ENCODE data around the gene RBMS2. TPM values are rescaled to one million over a fixed set of nuclear protein-coding genes. Genes with fewer than 3 reads are reported as not detected.

The RBMS2 gene
- total and polyA plus RNA-seq, 9 of the 15 experiments (the other 6 are each of a cell fraction or from before 2014, with no cell fraction given) = 0.08 to 10.5 (median 0.31) TPM

DNA sequence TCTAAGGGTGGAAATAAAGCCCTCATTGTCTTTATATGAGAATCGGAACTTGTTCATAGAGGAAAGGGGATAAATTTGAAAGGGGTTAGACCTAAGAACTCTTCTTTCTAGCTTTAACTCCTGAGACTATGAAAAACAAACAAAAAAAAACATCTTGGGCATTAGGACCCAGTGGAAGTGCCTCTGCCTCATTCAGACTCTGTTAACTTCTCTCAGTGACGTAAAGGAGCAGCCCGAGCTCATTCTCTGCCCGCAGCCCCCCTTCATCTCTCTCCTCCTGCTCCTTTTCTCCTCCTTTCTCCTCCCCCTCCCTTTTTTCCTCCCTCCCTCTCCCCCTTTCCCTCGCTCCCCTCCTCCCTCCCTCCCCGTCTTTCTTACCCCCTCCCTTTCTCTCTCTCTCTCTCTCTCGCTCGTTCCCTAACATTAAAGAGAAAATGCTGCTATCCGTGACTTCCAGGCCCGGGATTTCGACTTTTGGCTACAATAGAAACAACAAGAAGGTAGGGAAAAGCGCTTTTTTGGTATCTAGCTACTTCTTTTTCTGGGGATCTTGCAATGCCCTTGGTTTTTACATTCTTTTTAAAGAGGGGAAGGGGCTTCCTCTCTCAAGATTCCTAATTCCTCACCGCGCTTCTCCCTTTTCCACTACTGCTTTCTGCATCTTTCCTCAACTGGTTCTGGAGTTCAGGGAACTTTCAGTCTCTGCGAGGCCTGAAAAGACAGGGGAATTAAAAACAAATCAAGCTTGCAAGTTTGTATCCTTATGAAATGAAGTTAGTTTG is at the start of gene RBMS2 (continued):
- TF ChIP-seq ZNF384 (IDR thresholded peaks at IDR 0.05; ENCODE audit: low read depth, low read length) (peak; percentile 21; the same call in 1 of the 2 replicates), SP1 (CRISPR knock-in tag; IDR thresholded peaks at IDR 0.05) (no peak), CC2D1A (IDR thresholded peaks at IDR 0.05) (peak; percentile 63; the same call in 1 of the 2 replicates), ARID4B (CRISPR knock-in tag; IDR thresholded peaks at IDR 0.05) (no peak), FOXA1 (IDR thresholded peaks at IDR 0.05; ENCODE audit: borderline replicate concordance) (no peak), LEF1 (IDR thresholded peaks at IDR 0.05) (no peak), HNRNPLL (IDR thresholded peaks at IDR 0.05; ENCODE audit: low read depth, low read length, poor library complexity, severe bottlenecking) (no peak), NEUROD1 (IDR thresholded peaks at IDR 0.05; ENCODE audit: borderline replicate concordance, low read depth, low read length, partially characterized antibody) (peak; percentile 74), KHSRP (IDR thresholded peaks at IDR 0.05) (no peak), ATF1 (CRISPR knock-in tag; IDR thresholded peaks at IDR 0.05) (no peak), ATF1 (tag; IDR thresholded peaks at IDR 0.05) (peak; percentile 79), ARNT (IDR thresholded peaks at IDR 0.05) (0 out of 4 replicates have a peak, but pooled peaks of 1 of the 2 experiments have one; percentile 40), E4F1 (CRISPR knock-in tag; IDR thresholded peaks at IDR 0.05; ENCODE audit: borderline replicate concordance) (no peak), FOXA3 (CRISPR knock-in tag; conservative IDR thresholded peaks at IDR 0.05 in 1 of 2, IDR thresholded peaks at IDR 0.05 in 1 of 2) (peak in 1 of 2 experiments; percentile 34; a peak in 1 of 4 replicates), ZNF134 (CRISPR knock-in tag; conservative IDR thresholded peaks at IDR 0.05) (no peak), FOXM1 (IDR thresholded peaks at IDR 0.05; ENCODE audit: low read depth) (peak; percentile 81), FOXM1 (CRISPR knock-in tag; IDR thresholded peaks at IDR 0.05; ENCODE audit: low read depth) (no peak)
- TF ChIP-seq, protein P1, sequence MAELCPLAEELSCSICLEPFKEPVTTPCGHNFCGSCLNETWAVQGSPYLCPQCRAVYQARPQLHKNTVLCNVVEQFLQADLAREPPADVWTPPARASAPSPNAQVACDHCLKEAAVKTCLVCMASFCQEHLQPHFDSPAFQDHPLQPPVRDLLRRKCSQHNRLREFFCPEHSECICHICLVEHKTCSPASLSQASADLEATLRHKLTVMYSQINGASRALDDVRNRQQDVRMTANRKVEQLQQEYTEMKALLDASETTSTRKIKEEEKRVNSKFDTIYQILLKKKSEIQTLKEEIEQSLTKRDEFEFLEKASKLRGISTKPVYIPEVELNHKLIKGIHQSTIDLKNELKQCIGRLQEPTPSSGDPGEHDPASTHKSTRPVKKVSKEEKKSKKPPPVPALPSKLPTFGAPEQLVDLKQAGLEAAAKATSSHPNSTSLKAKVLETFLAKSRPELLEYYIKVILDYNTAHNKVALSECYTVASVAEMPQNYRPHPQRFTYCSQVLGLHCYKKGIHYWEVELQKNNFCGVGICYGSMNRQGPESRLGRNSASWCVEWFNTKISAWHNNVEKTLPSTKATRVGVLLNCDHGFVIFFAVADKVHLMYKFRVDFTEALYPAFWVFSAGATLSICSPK (IDR thresholded peaks at IDR 0.05; ENCODE audit: borderline replicate concordance) = no peak
- TF ChIP-seq, protein P2, sequence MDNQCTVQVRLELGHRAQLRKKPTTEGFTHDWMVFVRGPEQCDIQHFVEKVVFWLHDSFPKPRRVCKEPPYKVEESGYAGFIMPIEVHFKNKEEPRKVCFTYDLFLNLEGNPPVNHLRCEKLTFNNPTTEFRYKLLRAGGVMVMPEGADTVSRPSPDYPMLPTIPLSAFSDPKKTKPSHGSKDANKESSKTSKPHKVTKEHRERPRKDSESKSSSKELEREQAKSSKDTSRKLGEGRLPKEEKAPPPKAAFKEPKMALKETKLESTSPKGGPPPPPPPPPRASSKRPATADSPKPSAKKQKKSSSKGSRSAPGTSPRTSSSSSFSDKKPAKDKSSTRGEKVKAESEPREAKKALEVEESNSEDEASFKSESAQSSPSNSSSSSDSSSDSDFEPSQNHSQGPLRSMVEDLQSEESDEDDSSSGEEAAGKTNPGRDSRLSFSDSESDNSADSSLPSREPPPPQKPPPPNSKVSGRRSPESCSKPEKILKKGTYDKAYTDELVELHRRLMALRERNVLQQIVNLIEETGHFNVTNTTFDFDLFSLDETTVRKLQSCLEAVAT (IDR thresholded peaks at IDR 0.05) = peak in 1 of 2 experiments; percentile 74; a peak in 1 of 4 replicates

Measured in K562 (cell line).